ENCODE results near the gene CDC42BPG. TPM values are rescaled to one million over a fixed set of nuclear protein-coding genes. Genes with fewer than 3 reads are reported as not detected.
A peak's percentile ranks its signal among the peaks of the same experiment; 100 is the strongest.

CDC42BPG gene
- polyA plus RNA-seq, 6 donors from 2014 or later: 0.17 to 0.57 (median 0.33) TPM; not detected in 2

GRCh38 chr11:64885367-64886286 is 41.2 kb upstream of the CDC42BPG start:
- no peak overlapping the region for H3K4me3 Mint-ChIP-seq
- no peaks in the 10 kb centered on the region for H3K9me3 Mint-ChIP-seq
- DNase-seq: no peak
- H3K4me1 Mint-ChIP-seq: peaks cover 24 to 41% (median 39%) of the 10 kb centered on the region in 3 donors
- ATAC-seq (ENCODE audit: low read depth in 2 of 2): no peak
- no peaks in the 10 kb centered on the region for H3K36me3 Mint-ChIP-seq
- no peaks in the 10 kb centered on the region for H3K27me3 Mint-ChIP-seq
- H3K27ac Mint-ChIP-seq: peak overlapping the region in 2 of 6 donors; percentile 28 to 70

DNA sequence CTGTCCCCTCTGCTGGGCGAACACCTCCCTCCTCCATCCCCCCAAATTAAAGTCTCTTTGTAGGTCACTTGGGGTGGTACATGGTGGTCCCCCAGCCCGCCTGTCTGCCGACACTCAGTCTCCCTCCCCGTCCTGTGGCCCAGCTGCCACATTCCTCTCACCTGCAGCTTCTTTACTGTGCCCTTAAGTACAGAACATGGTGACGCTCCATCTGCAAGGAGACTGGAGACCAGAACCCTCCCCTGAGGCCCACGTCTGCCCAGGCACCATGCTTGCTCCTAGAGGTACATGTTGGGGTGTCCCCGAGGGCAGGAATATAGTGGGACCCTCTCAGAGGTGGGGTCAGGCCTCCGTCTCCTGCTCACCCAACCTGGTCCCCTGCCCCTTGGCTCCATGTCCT is 39.6 kb upstream of the CDC42BPG start:
- Mint-ChIP-seq H3K36me3 (no peaks in the 10 kb centered on the region), H3K27ac (peak overlapping the region in 1 of 6 donors; percentile 84), H3K9me3 (no peaks in the 10 kb centered on the region), H3K4me1 (peaks cover 40 to 51% (median 46%) of the 10 kb centered on the region in 3 donors), H3K4me3 (no peak overlapping the region), H3K27me3 (no peaks in the 10 kb centered on the region)
- ATAC-seq (ENCODE audit: low read depth in 2 of 2) (no peak), DNase-seq (no peak)

GRCh38 chr11:64883575-64883974 is 39.1 kb upstream of the CDC42BPG start:
- Mint-ChIP-seq H3K9me3 (no peaks in the 10 kb centered on the region), H3K36me3 (no peaks in the 10 kb centered on the region), H3K4me3 (no peak overlapping the region), H3K27ac (no peak overlapping the region), H3K4me1 (peaks cover 45 to 49% (median 47%) of the 10 kb centered on the region in 3 donors), H3K27me3 (no peaks in the 10 kb centered on the region)
- DNase-seq: no peak
- ATAC-seq (ENCODE audit: low read depth in 2 of 2): no peak

GRCh38 chr11:64882243-64882642 is 37.8 kb upstream of the CDC42BPG start:
- Mint-ChIP-seq H3K4me3 (peak overlapping the region in 1 of 8 donors; percentile 21), H3K9me3 (no peaks in the 10 kb centered on the region), H3K27ac (peak overlapping the region in 1 of 6 donors; percentile 61), H3K27me3 (no peaks in the 10 kb centered on the region), H3K36me3 (no peaks in the 10 kb centered on the region), H3K4me1 (peaks cover 40% of the 10 kb centered on the region in 3 donors)
- ATAC-seq (ENCODE audit: low read depth in 2 of 2): no peak
- DNase-seq: no peak

DNA sequence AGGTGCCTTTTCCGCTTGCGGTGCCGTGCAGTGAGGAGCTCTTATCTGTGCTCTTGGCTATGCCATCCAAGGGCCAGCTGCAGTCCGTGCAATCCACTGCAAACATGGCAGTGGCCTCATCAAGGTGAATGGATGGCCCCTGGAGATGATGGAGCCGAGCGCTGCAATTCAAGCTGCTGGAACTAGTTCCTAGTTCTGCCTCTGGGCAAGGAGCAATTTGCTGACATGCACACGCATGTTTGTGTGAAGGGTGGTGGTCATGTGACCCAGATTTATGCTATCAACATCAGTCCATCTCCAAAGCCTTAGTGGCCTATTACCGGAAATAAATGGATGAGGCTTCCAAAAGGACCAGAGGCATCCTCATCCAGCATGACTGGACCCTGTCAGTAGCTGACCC is 37.0 kb upstream of the CDC42BPG start:
- DNase-seq (no peak), ATAC-seq (ENCODE audit: low read depth in 2 of 2) (no peak)
- no peaks in the 10 kb centered on the region for H3K27me3 Mint-ChIP-seq
- peak overlapping the region in 2 of 8 donors; percentile 72 to 95 for H3K4me3 Mint-ChIP-seq
- peak overlapping the region in 4 of 6 donors; percentile 12 to 99 (median 89) for H3K27ac Mint-ChIP-seq
- no peaks in the 10 kb centered on the region for H3K9me3 Mint-ChIP-seq
- H3K4me1 Mint-ChIP-seq: peaks cover 47% of the 10 kb centered on the region in 3 donors
- H3K36me3 Mint-ChIP-seq: no peaks in the 10 kb centered on the region

GRCh38 chr11:64880240-64881001 is 36.0 kb upstream of the CDC42BPG start:
- Mint-ChIP-seq H3K27me3 (no peaks in the 10 kb centered on the region), H3K36me3 (no peaks in the 10 kb centered on the region), H3K9me3 (no peaks in the 10 kb centered on the region), H3K4me3 (peak overlapping the region; percentile 78 to 99 (median 96)), H3K4me1 (peaks cover 52 to 57% (median 52%) of the 10 kb centered on the region in 3 donors), H3K27ac (peak overlapping the region; percentile 63 to 99 (median 97))
- DNase-seq (no peak), ATAC-seq (ENCODE audit: low read depth in 2 of 2) (no peak)

- peak; percentile 51 for DNase-seq
- H3K9me3 Mint-ChIP-seq: no peaks in the 10 kb centered on the region
- H3K4me3 Mint-ChIP-seq: peak overlapping the region; percentile 89 to 99 (median 97)
- peaks cover 61 to 68% (median 62%) of the 10 kb centered on the region in 3 donors for H3K4me1 Mint-ChIP-seq
- no peak for ATAC-seq (ENCODE audit: low read depth in 2 of 2)
- H3K27me3 Mint-ChIP-seq: no peaks in the 10 kb centered on the region
- no peaks in the 10 kb centered on the region for H3K36me3 Mint-ChIP-seq
- peak overlapping the region; percentile 96 to 99 (median 98) for H3K27ac Mint-ChIP-seq
Observed at GRCh38 chr11:64879244-64879900, 34.9 kb upstream of the CDC42BPG start.

DNA sequence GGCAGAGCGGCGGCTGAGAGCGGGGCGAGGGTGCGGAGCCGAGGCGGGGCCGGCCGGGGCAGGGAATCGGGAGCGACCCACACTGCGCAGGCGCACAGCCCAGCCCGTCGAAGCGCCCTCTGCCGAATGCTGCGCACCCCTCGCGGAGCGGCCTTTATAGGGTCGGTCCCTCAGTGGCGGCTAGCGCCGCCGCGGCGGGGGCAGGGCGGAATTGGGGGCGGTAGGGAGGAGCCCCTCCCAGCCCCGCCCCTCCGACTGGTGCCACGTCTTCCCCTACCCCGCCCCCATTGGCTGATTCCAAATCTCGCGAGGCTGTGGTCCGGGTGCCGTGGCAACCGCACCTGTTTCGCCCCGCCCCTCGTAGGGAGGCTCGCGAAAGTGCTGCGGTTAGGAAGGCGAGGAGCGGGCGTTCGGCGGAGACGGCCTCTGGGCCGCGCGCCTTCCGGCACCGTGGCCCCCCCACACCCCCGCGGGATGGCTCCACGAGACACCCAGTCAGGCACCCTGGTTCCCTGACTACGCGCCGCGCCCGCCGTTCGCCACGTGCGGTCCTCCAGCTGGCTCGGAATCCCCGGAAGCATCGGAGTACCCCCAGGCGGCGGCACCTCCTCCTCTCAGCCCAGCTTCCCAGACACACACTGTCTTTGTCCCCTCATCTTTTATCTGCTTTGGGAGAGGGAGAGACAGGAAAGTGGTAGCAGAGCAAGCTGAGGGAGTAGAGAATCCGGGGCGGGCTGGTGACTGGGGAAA is 34.2 kb upstream of the CDC42BPG start, which contains the start of gene EHD1:
Gene EHD1 (minus strand): TSS at position 128 of the 750 bp plus-strand sequence. CDS start 157 bp downstream, outside the sequence.
- peaks cover 60 to 63% (median 63%) of the 10 kb centered on the region in 3 donors for H3K4me1 Mint-ChIP-seq
- H3K4me3 Mint-ChIP-seq: peak within 1 kb of the TSS; percentile 89 to 99 (median 97)
- peak within 1 kb of the TSS; percentile 96 to 99 (median 98) for H3K27ac Mint-ChIP-seq

GRCh38 chr11:64878223-64878493 is 33.7 kb upstream of the CDC42BPG start:
- Mint-ChIP-seq H3K4me3 (peak overlapping the region; percentile 89 to 99 (median 97)), H3K36me3 (peaks cover 0 to under 1% of the 10 kb centered on the region in 2 donors), H3K4me1 (peaks cover 63 to 68% (median 67%) of the 10 kb centered on the region in 3 donors), H3K9me3 (no peaks in the 10 kb centered on the region), H3K27ac (peak overlapping the region; percentile 90 to 99 (median 96)), H3K27me3 (no peaks in the 10 kb centered on the region)
- DNase-seq: no peak
- peak; percentile 29 to 35 for ATAC-seq (ENCODE audit: low read depth in 2 of 2)

More for the DNA sequence above, 34.2 kb upstream of the CDC42BPG start, which contains the start of gene EHD1:
- ATAC-seq (ENCODE audit: low read depth in 2 of 2) (peak; percentile 76 to 80), DNase-seq (peak; percentile 100)
- H3K27me3 Mint-ChIP-seq: no peaks in the 10 kb centered on the region
- H3K36me3 Mint-ChIP-seq: no peaks in the 10 kb centered on the region
- H3K9me3 Mint-ChIP-seq: no peaks in the 10 kb centered on the region

DNA sequence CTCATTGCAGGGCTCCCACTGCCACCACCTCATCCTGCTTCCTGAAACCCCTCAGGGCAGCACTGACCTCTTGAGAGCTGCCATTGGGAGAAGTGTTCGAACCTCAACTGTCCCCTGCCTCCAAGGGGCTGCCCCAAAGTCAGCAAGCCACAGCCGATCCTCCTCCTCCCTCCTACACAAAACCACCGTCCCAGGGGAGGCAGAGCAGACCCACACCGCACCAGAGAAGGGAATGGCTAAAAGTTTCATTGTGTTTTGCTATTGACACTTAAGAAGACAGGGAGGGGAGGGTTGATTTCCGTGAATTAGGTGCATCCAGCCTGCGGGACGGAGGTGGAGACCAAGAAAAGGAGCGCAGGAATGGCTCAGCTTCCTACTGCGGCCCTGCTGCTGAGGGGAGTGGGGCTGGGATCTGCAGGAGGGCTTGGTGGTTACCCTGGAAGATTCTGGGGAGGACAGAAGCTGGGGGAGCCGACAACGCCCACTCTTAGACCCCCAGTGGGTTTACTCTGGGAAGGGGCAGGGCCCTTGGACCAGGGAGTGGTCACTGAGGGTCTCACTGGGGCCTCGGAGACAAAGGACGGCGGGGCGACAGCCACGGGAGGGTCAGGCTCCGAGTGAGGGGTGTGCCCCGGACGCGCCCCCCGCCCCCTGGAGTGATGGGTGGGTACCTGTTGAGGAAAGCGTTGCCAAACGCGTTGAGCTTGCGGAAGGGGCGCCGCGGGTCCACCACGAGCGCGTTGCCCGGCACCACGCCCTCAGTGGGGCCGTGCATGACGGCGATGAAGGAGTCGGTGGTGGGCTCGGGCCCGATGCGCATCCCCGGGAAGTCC is 33.2 kb upstream of the CDC42BPG start:
- Mint-ChIP-seq H3K4me1 (peaks cover 69 to 73% (median 73%) of the 10 kb centered on the region in 3 donors), H3K36me3 (peaks cover 0 to 6% of the 10 kb centered on the region in 2 donors), H3K27me3 (no peaks in the 10 kb centered on the region), H3K4me3 (peak overlapping the region; percentile 89 to 99 (median 97)), H3K9me3 (no peaks in the 10 kb centered on the region), H3K27ac (peak overlapping the region; percentile 90 to 99 (median 96))
- ATAC-seq (ENCODE audit: low read depth in 2 of 2) (peak in 1 of 2 donors; percentile 0), DNase-seq (peak; percentile 50)

- H3K27ac Mint-ChIP-seq: peak overlapping the region in 4 of 6 donors; percentile 81 to 96 (median 92)
- H3K9me3 Mint-ChIP-seq: no peaks in the 10 kb centered on the region
- H3K4me1 Mint-ChIP-seq: peaks cover 70 to 80% (median 75%) of the 10 kb centered on the region in 3 donors
- H3K36me3 Mint-ChIP-seq: peaks cover 0 to 7% of the 10 kb centered on the region in 2 donors
- no peaks in the 10 kb centered on the region for H3K27me3 Mint-ChIP-seq
- DNase-seq (no peak), ATAC-seq (ENCODE audit: low read depth in 2 of 2) (no peak)
- peak overlapping the region; percentile 89 to 99 (median 97) for H3K4me3 Mint-ChIP-seq
Observed at GRCh38 chr11:64876835-64877341, 32.4 kb upstream of the CDC42BPG start.

Data from naive B cell (primary cell).